ENCODE data around the gene SLC6A4.
"Not testable (repeated sequence)": the region's sequence is repeated elsewhere in the genome, so short reads cannot be mapped to it uniquely, and the experiment has no call there.

Gene SLC6A4

GRCh38 chr17:30238387-30239088, 3.0 kb upstream of the SLC6A4 start:
- DNase-seq: peak in 2 of 3 experiments; percentile 65 to 72

DNA sequence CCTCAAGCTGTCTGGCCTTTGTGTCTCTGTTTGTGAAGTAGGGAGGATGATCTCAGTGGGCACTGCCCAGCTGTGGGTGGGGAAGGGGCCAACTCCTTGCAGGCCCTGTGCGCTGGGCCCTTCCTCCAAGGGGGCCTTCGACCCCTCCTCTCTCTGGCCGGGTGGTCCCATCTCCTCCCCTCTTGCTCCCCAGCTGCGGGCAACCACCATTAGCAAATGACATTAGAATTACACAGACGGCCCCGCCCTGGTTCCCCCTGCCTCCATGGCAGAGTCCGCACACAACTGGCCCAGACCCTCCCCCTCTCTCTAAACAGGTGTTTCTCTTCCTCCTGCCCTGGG, 2.5 kb upstream of the SLC6A4 start:
- DNase-seq: peak in 1 of 3 experiments; percentile 71

- DNase-seq: peak in 2 of 3 experiments; percentile 52 to 55
Observed at GRCh38 chr17:30237296-30238002, 2.0 kb upstream of the SLC6A4 start.

- peak in 2 of 3 experiments; percentile 8 to 35 for DNase-seq
Observed at GRCh38 chr17:30236766-30237165, 1.3 kb upstream of the SLC6A4 start.

DNA sequence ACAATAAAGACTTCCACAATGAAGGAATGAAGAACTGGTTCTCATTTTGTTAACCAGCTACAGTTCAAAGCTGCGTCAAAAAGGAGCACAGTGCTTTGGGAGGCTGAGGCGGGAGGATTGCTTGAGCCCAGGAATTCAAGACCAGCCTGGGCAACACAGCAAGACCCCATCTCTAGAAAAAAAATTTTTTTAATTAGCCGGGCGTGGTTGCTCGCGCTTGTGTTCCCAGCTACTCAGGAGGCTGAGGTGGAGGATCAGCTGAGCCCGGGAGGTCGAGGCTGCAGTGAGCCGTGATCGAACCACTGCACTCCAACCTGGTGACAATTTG, 764 bp upstream of the SLC6A4 start:
- no peak for DNase-seq

DNA sequence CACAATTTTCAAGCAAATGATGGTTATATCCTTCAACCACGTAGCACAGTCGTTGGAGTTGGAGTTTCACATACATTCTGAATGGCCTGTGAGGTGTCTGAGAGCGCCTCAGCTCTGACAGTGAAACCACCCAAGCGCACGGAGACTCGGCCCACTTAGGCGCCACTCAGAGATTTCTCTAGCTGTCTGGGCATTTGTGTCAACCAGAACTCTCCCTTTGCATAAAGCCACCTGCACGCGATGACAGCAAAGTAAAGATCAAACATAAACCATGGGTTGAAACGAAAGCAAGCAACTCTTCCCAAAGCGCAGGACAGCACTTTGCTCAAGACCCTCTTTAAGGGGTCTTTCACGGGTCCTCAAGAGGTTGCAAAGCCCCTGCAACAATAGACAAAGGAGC, 533 bp downstream of the SLC6A4 start:
- peak in 2 of 3 experiments; percentile 28 to 60 for DNase-seq

DNA sequence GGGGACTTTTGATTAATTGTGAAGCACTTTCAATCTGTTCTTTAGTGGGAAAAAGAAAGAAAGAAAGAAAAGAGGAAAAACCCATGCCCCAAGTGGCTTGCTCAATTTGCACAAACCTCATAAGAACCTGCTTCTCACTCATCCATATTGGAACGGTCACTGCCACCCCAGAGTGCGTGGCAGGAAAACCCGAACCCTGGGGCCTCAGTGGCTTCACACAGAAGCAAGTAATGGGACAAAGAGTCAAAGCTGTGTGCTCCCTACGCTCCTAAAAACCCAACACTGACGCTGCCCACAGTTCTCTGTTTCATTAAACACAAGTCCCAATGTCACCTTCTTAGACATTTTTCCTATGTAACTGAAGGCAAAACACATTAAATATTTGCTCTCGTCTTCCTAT, 1.2 kb downstream of the SLC6A4 start:
- no peak for DNase-seq

DNA sequence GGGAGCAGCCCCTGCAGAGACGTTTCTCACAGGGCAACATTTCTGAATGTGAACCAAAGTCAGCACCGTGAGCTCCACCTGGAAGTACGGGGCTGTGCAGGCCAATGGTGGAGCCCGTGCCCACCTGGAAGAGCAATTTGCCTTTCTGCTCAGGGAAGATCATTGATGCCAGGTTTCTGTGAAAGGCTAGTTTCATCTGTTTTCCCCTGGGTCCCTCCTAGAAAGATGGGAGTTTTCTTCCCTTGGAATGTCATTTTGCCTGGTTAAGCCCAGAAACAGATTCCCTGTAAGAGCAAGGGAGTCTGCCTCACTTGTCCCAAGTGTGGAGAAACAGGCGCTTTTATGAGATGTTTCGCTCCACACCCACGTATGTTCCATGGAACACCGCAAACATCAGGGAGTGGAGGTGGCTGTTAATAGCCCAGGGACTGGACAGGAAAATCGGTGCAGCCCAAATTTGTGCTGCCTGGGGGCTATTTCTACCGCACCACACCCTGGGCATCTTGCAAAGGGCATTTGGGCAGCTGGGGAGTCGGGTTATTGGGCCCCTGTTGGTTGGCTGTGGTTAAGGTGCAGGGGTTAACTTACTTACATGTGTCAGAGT, 2.6 kb downstream of the SLC6A4 start:
- DNase-seq: no peak

DNA sequence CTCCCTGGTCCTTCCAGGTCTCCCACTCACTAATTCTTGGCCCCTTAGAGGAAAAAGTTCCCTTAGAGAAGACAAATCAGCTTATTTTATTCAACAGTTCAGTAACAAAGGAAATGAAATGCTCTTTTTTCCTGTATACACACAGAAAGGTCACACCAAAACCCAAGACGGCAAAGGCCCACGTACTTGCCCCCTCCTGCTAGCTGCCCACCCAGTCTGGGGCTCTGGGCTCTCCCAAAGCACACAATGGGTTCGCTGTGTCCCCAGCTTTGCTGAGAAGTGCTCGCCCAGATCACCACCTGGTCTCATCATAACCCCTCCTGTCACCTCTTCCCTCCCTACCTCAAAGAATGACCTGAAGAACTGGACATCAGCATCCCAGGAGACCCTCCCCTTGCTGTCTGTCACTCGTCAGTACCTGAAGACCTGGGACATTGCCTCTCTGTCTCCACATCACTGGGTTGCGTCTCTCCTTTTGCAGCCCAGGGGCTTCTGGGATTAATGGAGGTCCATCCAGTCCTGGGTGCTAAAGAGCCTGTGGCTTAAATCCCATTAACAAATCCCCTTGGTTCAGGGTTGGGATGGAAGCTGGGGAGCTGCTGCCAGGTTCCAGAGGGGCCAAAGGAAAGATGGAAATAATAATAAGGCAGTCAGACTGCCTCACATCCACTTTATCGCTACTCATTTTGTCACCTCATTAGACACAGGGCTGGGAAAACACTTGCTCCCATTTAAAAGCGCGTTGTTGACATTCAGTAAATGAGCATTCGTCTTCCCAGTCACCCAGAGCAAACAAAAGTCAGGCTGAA, 3.3 kb downstream of the SLC6A4 start:
- DNase-seq: peak in 2 of 3 experiments; percentile 72 to 89

DNA sequence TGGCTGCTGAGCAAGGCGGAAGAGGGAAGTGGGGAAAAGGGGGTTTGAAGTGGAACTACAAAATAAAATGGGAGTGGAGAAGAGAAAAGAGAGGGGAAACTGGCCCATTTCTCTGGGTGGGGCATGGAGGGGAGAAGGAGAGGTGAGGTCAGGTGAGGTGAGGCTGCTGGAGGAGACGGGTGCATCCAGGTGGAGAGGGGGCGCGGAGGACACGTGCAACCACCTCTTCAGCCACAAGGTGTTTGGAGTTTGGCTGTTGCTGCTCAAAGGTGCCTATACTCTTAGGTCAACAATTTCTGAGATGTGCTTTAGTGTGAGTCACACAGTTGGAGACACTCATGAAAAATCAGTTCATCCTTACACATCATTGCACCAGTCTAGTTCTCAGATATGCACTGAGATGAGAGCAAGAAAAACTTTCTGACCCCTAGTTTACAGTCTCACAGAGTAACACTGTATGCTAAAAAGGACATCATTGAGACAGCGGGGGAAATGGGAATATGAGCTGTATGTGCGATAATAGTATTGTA, 4.8 kb downstream of the SLC6A4 start:
- DNase-seq: no peak

GRCh38 chr17:30230009-30230408, 5.5 kb downstream of the SLC6A4 start:
- DNase-seq: not testable (repeated sequence)

- DNase-seq: no peak
Observed at GRCh38 chr17:30229012-30229411, 6.5 kb downstream of the SLC6A4 start.

GRCh38 chr17:30228011-30228410, 7.5 kb downstream of the SLC6A4 start:
- no peak for DNase-seq

GRCh38 chr17:30226878-30227277, 8.6 kb downstream of the SLC6A4 start:
- DNase-seq: no peak

DNA sequence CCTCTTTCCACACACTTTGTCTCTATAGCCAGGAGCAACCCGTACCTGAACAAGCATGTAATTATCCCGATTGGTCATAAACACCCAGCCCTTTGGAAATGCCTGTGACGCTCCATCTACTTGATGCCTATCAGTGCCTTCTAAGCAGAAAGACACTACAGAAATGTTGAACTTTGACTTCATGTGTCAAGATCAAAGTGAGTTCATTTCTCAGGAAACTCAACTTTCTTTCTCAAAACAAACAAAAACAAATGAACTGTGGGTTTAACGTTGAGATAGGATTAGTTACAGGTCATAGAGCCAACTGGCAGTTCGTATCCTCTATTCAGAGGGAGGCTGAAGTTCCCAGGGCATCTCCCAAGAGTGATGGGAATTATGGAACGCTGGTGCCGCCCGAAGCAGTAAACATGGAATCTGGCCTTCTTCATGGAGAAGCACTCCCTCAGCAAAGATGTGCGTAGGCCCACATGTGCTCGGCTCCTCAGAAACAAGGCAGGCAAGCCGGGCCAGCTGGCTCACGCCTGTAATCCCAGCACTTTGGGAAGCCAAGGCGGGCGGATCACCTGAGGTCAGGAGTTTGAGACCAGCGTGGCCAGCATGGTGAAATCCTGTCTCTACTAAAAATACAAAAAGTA, 9.5 kb downstream of the SLC6A4 start:
- peak in 2 of 3 experiments; percentile 4 to 45 for DNase-seq

DNA sequence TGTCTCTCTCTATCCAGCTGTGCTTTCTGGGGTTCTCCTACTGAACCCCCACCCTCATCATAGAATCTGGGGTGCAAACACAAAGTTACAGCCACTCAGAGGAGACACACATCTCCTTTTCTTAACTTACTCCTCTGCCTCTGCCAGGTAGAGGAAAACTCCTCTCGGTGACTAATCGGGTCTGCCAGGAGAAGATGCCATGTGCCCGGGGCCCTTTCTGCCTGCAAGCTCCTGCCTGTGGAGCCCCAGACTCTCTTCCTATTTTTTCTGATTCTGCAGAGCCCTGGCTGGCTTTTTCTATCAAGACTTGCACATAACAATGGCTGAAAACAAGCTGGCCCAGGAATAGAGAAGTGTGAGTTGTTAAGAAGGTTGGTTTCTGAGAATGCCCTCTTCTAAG, 10.4 kb downstream of the SLC6A4 start:
- DNase-seq: no peak

DNA sequence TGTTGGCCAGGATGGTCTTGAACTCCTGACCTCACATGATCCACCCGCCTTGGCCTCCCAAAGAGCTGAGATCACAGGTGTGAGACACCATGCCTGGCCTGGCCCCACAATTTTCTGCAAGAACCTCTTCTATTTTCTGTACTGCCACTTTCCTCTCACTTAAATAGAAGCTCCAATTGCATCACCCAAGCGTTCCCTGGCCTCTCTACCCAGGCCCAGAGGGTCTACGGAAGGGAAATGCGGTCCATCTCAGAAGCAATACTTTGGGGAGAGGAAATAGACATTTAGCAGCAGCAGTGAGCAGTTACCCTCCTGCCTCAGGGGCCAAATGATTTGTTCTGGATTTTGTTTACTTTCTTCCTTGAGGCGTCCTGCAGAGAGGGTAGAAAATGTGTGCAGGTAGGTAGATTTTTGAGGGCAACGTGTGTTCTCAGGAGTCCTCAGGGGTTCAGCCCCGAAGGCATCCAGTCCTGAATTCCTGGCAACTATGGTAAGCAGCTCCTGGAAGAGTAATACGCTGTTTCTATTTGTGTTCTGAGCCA, 11.0 kb downstream of the SLC6A4 start:
- peak in 1 of 3 experiments; percentile 30 for DNase-seq

DNA sequence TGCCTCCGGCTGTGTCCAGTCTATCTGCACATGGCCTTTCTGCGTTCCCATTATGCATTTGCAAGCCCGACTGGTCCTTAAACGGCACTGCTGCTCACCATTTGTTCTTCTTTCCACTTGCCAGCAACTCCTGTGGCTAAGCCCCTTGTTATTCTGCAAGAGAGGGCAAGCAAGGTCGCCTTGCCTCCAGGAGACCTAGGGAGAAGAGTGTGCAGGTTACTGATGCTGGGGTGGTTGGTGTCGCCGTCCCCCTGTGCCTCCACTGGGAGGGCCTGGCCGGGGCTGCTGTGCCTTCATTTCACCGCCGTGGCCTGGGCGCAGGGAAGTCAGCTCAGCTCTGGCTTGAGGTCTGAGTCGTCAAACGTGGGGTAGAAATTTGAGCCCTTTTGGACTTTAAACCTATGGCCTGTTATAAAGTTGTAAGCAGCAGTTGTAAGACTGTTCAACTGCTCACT, 12.7 kb downstream of the SLC6A4 start:
- DNase-seq: no peak

DNA sequence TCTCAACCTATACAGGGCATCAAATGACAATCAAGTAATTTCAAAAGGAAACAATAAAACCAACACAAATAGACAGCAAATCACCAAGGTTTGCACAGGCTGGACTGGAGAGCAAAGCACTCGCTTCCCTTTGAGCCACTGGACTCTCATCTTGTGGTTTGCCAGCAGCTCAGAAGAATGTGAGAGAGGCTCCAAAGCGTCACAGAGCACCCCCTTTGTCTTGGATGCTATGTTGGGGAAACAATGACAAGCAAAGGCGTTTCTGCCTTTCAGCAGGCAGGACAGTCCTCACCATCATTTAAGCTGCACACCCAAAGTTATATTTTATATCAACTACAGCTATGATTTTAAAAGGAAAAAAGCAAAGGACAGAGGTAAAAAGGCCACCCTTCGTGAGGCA, 13.2 kb downstream of the SLC6A4 start:
- DNase-seq: no peak

GRCh38 chr17:30221346-30221745, 14.2 kb downstream of the SLC6A4 start:
- DNase-seq: no peak

GRCh38 chr17:30220414-30220813, 15.1 kb downstream of the SLC6A4 start:
- DNase-seq: no peak

GRCh38 chr17:30219833-30220232, 15.7 kb downstream of the SLC6A4 start:
- DNase-seq: no peak

Data from NCI-H1417 (cell line).